ENCODE results near the gene APOBEC3H. TPM values are rescaled to one million over a fixed set of nuclear protein-coding genes. Genes with fewer than 3 reads are reported as not detected.

Gene APOBEC3H
- total and polyA plus RNA-seq, 8 donors = 0.63 to 7.8 TPM; not detected in 6

DNA sequence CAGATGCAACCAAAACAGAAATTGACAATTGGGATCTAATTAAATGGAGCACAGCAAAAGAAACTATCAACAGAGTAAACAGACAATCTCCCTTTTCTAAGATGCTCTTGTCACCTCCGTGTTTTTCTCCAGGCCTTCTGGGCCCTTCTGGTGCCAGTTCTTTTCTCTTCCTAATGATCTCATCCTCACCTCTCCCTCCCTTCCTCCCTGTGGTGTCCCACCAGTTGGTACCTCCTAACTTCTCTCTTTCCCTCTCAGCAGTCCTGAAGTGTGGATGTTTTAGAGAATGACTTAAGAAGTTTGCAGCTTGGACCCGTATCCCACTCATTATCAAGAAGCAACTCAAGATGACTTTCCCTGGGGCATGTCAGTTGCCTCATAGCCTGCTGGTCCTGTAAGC is 6.4 kb downstream of the APOBEC3H start:
- 73 to 80% (median 74%) methylated on average over 2 of the region's 2 CpGs for WGBS, 5 donors
- no peak for DNase-seq
- intact Hi-C loops (cut with DNase I; ENCODE audit: low total_unique reads) = no loop called here
- H3K4me3 ChIP-seq = no peak overlapping the region
- no peak for TF ChIP-seq POLR2AphosphoS5 (IDR thresholded peaks at IDR 0.05)
- TF ChIP-seq, protein P1, sequence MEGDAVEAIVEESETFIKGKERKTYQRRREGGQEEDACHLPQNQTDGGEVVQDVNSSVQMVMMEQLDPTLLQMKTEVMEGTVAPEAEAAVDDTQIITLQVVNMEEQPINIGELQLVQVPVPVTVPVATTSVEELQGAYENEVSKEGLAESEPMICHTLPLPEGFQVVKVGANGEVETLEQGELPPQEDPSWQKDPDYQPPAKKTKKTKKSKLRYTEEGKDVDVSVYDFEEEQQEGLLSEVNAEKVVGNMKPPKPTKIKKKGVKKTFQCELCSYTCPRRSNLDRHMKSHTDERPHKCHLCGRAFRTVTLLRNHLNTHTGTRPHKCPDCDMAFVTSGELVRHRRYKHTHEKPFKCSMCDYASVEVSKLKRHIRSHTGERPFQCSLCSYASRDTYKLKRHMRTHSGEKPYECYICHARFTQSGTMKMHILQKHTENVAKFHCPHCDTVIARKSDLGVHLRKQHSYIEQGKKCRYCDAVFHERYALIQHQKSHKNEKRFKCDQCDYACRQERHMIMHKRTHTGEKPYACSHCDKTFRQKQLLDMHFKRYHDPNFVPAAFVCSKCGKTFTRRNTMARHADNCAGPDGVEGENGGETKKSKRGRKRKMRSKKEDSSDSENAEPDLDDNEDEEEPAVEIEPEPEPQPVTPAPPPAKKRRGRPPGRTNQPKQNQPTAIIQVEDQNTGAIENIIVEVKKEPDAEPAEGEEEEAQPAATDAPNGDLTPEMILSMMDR (IDR thresholded peaks at IDR 0.05) = no peak
- no peak for TF ChIP-seq POLR2A (IDR thresholded peaks at IDR 0.05)
- TF ChIP-seq EP300 (IDR thresholded peaks at IDR 0.05) = no peak
- H3K9me3 ChIP-seq = no peaks in the 10 kb centered on the region
- H3K27me3 ChIP-seq = no peaks in the 10 kb centered on the region
- H3K36me3 ChIP-seq = no peaks in the 10 kb centered on the region
- H3K4me1 ChIP-seq = no peaks in the 10 kb centered on the region
- no peak overlapping the region for H3K27ac ChIP-seq

DNA sequence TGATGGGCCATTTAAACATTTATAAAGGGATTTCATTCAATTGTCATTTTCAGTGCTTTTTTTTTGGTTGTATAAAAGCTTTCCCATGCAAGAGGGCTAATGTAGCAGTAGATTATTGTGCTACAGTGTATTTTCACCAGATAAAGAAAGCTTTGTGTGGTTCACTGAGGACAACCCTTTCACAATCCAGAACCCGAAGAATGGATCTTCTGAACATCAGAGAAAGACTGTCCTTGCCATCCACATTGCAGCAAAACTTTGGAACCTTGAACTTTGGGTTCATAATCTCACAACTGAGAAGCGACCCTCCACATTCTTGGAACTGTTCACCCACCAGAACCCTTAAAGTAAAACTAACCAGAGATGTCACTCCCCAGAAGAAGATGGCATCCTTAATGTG is 9.3 kb downstream of the APOBEC3H start:
- H3K27ac ChIP-seq = no peak overlapping the region
- WGBS, 5 donors = 73 to 83% (median 75%) methylated on average over 2 of the region's 2 CpGs

DNA sequence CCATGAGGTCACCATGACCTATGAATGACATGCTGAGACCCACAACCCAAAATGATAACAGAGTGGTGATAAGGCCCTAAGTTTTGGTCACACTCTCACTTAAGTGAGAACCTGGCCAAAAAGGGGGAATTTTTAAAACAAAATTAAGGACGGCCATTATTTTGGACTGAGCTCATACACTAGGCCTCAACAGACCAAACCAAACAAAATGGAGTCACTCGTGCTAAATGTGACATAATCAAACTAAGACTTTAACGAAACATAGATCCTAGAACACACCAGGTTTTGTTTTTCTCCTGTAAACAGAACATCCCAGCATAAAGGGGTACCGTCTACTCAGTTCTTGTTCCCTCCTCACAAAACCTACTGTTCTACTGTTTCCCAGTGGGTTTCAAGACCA is 11.4 kb downstream of the APOBEC3H start:
- no peak for TF ChIP-seq POLR2A (IDR thresholded peaks at IDR 0.05)
- TF ChIP-seq, protein P1 (IDR thresholded peaks at IDR 0.05) = no peak
- no peak for TF ChIP-seq EP300 (IDR thresholded peaks at IDR 0.05)
- no peak for TF ChIP-seq POLR2AphosphoS5 (IDR thresholded peaks at IDR 0.05)
- H3K9me3 ChIP-seq = no peaks in the 10 kb centered on the region
- no peak overlapping the region for H3K27ac ChIP-seq
- H3K4me1 ChIP-seq = no peaks in the 10 kb centered on the region
- H3K36me3 ChIP-seq = no peaks in the 10 kb centered on the region
- intact Hi-C loops (cut with DNase I; ENCODE audit: low total_unique reads) = no loop called here
- DNase-seq = no peak
- peaks cover 0 to 10% (median 0%) of the 10 kb centered on the region in 3 donors for H3K27me3 ChIP-seq
- H3K4me3 ChIP-seq = no peak overlapping the region
- 93 to 96% (median 94%) methylated on average over 4 of the region's 4 CpGs for WGBS, 5 donors

More for the DNA sequence above, 9.3 kb downstream of the APOBEC3H start:
- Histone ChIP-seq H3K9me3 (no peaks in the 10 kb centered on the region), H3K36me3 (no peaks in the 10 kb centered on the region), H3K4me3 (no peak overlapping the region), H3K27me3 (peaks cover 0 to 5% (median 0%) of the 10 kb centered on the region in 3 donors), H3K4me1 (no peaks in the 10 kb centered on the region)
- TF ChIP-seq EP300 (IDR thresholded peaks at IDR 0.05) (no peak), POLR2A (IDR thresholded peaks at IDR 0.05) (no peak), POLR2AphosphoS5 (IDR thresholded peaks at IDR 0.05) (no peak)
- TF ChIP-seq, protein P1 (IDR thresholded peaks at IDR 0.05) = no peak
- DNase-seq = no peak
- intact Hi-C loops (cut with DNase I; ENCODE audit: low total_unique reads) = no loop called here

DNA sequence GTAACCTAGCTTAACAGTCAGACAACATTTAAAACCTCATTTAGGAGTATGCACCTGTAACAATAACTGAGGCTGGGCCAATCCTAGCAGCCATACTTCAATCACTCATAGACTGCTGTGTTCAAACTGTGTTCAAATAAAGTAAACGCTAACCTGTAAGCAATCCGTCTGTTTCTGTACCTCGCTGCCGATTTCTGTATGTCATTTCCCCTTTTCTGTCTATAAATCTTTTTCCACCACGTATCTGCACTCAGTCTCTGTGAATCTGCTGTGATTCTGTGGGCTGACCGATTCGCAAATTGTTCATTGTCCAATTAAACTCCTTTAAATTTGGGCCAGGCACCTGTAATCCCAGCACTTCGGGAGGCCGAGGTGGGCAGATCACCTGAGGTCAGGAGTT is 12.3 kb downstream of the APOBEC3H start:
- 78 to 86% (median 81%) methylated on average over 9 of the region's 9 CpGs for WGBS, 5 donors
- TF ChIP-seq, protein P1 (IDR thresholded peaks at IDR 0.05) = no peak
- no peak for TF ChIP-seq EP300 (IDR thresholded peaks at IDR 0.05)
- TF ChIP-seq POLR2AphosphoS5 (IDR thresholded peaks at IDR 0.05) = no peak
- no peak for TF ChIP-seq POLR2A (IDR thresholded peaks at IDR 0.05)
- no peak for DNase-seq
- H3K27ac ChIP-seq = no peak overlapping the region
- H3K36me3 ChIP-seq = no peaks in the 10 kb centered on the region
- no peaks in the 10 kb centered on the region for H3K9me3 ChIP-seq
- intact Hi-C loops (cut with DNase I; ENCODE audit: low total_unique reads) = no loop called here
- no peak overlapping the region for H3K4me3 ChIP-seq
- peaks cover 0 to 16% (median 0%) of the 10 kb centered on the region in 3 donors for H3K27me3 ChIP-seq
- no peaks in the 10 kb centered on the region for H3K4me1 ChIP-seq
